Tibial nerve (tissue), 4 donors: ENCODE measurements around the gene ZNF484.
"Not testable (repeated sequence)": the region's sequence is repeated elsewhere in the genome, so short reads cannot be mapped to it uniquely, and the experiment has no call there.

Source experiments
- CTCF ChIP-seq, 5 experiments: fragments of 200-600 bp in 3 of 5; fragments of 450-650 bp in 2 of 5; sonication (generic) in 3 of 5; IDR thresholded peaks; one replicate each; pipeline ENCODE4 v1.5.1; 2016 to 2019; ENCODE audit warnings: antibody characterized with exemption in 5 of 5, mild to moderate bottlenecking in 3 of 5, moderate library complexity in 2 of 5
- EP300 ChIP-seq, 2 donors: sonication (generic); formaldehyde crosslinking; IDR thresholded peaks; one replicate each; pipeline ENCODE4 v1.6.1; 2017; ENCODE audit warnings: antibody characterized with exemption in 2 of 2, mild to moderate bottlenecking in 1 of 2
- POLR2A ChIP-seq, 2 donors: fragments of 450-650 bp; IDR thresholded peaks; one replicate each; pipeline ENCODE4 v1.6.1; 2017; ENCODE audit warnings: antibody characterized with exemption in 2 of 2, mild to moderate bottlenecking in 2 of 2, moderate library complexity in 2 of 2

- TF ChIP-seq CTCF, POLR2A, EP300 (IDR thresholded peaks at IDR 0.05): not testable (repeated sequence)
Observed at GRCh38 chr9:92905137-92905536, 27.3 kb upstream of the ZNF484 start.
